Measurements from ENCODE around the gene HEATR1. TPM values are rescaled to one million over a fixed set of nuclear protein-coding genes. Genes with fewer than 3 reads are reported as not detected.
"Not testable (repeated sequence)": the region's sequence is repeated elsewhere in the genome, so short reads cannot be mapped to it uniquely, and the experiment has no call there.

The HEATR1 gene
- total RNA-seq, 5 donors from 2014 or later (not counting 1 experiment from before 2014, with no cell fraction given): 42.3 to 49.8 (median 46.9) TPM

DNA sequence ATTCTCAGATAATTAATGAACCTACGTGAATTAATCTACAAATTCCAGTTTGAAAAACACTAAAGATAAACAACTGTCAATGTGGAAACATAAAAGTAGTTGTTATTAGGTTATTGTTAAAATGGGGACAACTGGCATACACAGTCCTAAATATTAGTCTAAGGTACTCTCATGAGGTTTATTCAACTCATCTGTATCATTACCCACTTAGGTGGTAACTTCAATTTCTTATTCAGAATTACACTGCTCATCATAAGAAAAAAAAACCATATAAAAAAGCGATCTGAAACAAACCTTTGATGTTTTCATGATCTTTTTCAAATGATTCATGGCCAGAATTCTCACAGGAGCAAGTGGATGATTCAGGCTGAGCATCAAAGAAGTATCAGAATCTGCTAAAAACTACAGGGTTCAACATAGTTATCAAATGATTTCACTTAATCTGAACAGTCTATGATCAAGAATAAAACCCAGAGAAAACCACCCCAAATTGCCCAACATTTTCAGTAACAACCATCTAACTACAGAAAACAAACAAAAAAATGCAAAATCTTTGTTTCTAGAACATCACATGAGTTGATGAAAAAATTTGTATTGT, 13.7 kb downstream of the HEATR1 start:
- no peak overlapping the region for H3K27ac Mint-ChIP-seq
- ATAC-seq (replicated peaks in 1 of 4): no peak

GRCh38 chr1:236589531-236589930, 14.8 kb downstream of the HEATR1 start:
- H3K4me3 Mint-ChIP-seq: no peak overlapping the region
- ATAC-seq (replicated peaks in 1 of 4): no peak
- no peaks in the 10 kb centered on the region for H3K9me3 Mint-ChIP-seq
- ChIA-PET CTCF (no interaction called here), POLR2A (no interaction called here)
- H3K4me1 ChIP-seq (ENCODE audit: control insufficient read depth in 1 of 2, extremely low read depth in 1 of 2, insufficient read depth in 2 of 2, low read length in 2 of 2): no peaks in the 10 kb centered on the region
- H3K27ac Mint-ChIP-seq: no peak overlapping the region
- H3K27me3 Mint-ChIP-seq: no peaks in the 10 kb centered on the region
- H3K36me3 Mint-ChIP-seq: peaks cover 59% of the 10 kb centered on the region
- peaks cover 0 to 5% (median 3%) of the 10 kb centered on the region in 3 donors for H3K4me1 Mint-ChIP-seq
- peaks cover 0 to 75% of the 10 kb centered on the region in 2 donors for H3K36me3 ChIP-seq (ENCODE audit: control insufficient read depth in 2 of 2, extremely low read depth in 1 of 2, insufficient read depth in 1 of 2, low read length in 1 of 2)
- no peaks in the 10 kb centered on the region for H3K27me3 ChIP-seq (replicated peaks in 1 of 2; ENCODE audit: control insufficient read depth in 2 of 2, extremely low read depth in 1 of 2, insufficient read depth in 2 of 2, low read length in 1 of 2)
- H3K27ac ChIP-seq (ENCODE audit: low read length): no peak overlapping the region
- DNase-seq: no peak
- no peak overlapping the region for H3K4me3 ChIP-seq (ENCODE audit: control insufficient read depth in 1 of 2, extremely low read depth in 1 of 2, low read length in 1 of 2)
- H3K9me3 ChIP-seq: no peaks in the 10 kb centered on the region
- no CpG with 5 or more reads among the region's 4 CpGs for WGBS (ENCODE audit: insufficient coverage)

More for the DNA sequence above, 13.7 kb downstream of the HEATR1 start:
- Histone ChIP-seq H3K27me3 (replicated peaks in 1 of 2; ENCODE audit: control insufficient read depth in 2 of 2, extremely low read depth in 1 of 2, insufficient read depth in 2 of 2, low read length in 1 of 2) (no peaks in the 10 kb centered on the region), H3K9me3 (no peaks in the 10 kb centered on the region), H3K4me3 (ENCODE audit: control insufficient read depth in 1 of 2, extremely low read depth in 1 of 2, low read length in 1 of 2) (no peak overlapping the region), H3K4me1 (ENCODE audit: control insufficient read depth in 1 of 2, extremely low read depth in 1 of 2, insufficient read depth in 2 of 2, low read length in 2 of 2) (no peaks in the 10 kb centered on the region), H3K36me3 (ENCODE audit: control insufficient read depth in 2 of 2, extremely low read depth in 1 of 2, insufficient read depth in 1 of 2, low read length in 1 of 2) (peaks cover 0 to 79% of the 10 kb centered on the region in 2 donors), H3K27ac (ENCODE audit: low read length) (no peak overlapping the region)
- Mint-ChIP-seq H3K27me3 (no peaks in the 10 kb centered on the region), H3K4me3 (no peak overlapping the region), H3K4me1 (peaks cover 0 to 5% (median 3%) of the 10 kb centered on the region in 3 donors), H3K9me3 (no peaks in the 10 kb centered on the region), H3K36me3 (peaks cover 55% of the 10 kb centered on the region)
- POLR2A ChIA-PET: no interaction called here
- no CpG with 5 or more reads among the region's 2 CpGs for WGBS (ENCODE audit: insufficient coverage)
- DNase-seq: no peak
- CTCF ChIA-PET: no interaction called here

GRCh38 chr1:236581528-236581927, 22.8 kb downstream of the HEATR1 start:
- peaks cover 0 to 70% of the 10 kb centered on the region in 2 donors for H3K36me3 ChIP-seq (ENCODE audit: control insufficient read depth in 2 of 2, extremely low read depth in 1 of 2, insufficient read depth in 1 of 2, low read length in 1 of 2)
- peaks cover 56% of the 10 kb centered on the region for H3K36me3 Mint-ChIP-seq
- no peak overlapping the region for H3K4me3 Mint-ChIP-seq
- H3K27me3 ChIP-seq (replicated peaks in 1 of 2; ENCODE audit: control insufficient read depth in 2 of 2, extremely low read depth in 1 of 2, insufficient read depth in 2 of 2, low read length in 1 of 2): no peaks in the 10 kb centered on the region
- CTCF ChIA-PET: no interaction called here
- POLR2A ChIA-PET: interaction anchor here (0.6 to 1.1 kb wide), 3 partner anchors 22 to 32 kb away, joined by 3 read pairs; no protein-coding TSS in a partner anchor
- no peak overlapping the region for H3K27ac Mint-ChIP-seq
- DNase-seq (no peak), ATAC-seq (replicated peaks in 1 of 4) (no peak)
- no peaks in the 10 kb centered on the region for H3K4me1 ChIP-seq (ENCODE audit: control insufficient read depth in 1 of 2, extremely low read depth in 1 of 2, insufficient read depth in 2 of 2, low read length in 2 of 2)
- no peaks in the 10 kb centered on the region for H3K9me3 ChIP-seq
- H3K27me3 Mint-ChIP-seq: no peaks in the 10 kb centered on the region
- H3K27ac ChIP-seq (ENCODE audit: low read length): no peak overlapping the region
- H3K9me3 Mint-ChIP-seq: no peaks in the 10 kb centered on the region
- WGBS (ENCODE audit: insufficient coverage): 100% methylated on average over 1 of the region's 2 CpGs
- H3K4me3 ChIP-seq (ENCODE audit: control insufficient read depth in 1 of 2, extremely low read depth in 1 of 2, low read length in 1 of 2): no peak overlapping the region
- no peaks in the 10 kb centered on the region for H3K4me1 Mint-ChIP-seq

- not testable (repeated sequence) for H3K4me1 ChIP-seq (ENCODE audit: control insufficient read depth in 1 of 2, extremely low read depth in 1 of 2, insufficient read depth in 2 of 2, low read length in 2 of 2); H3K27me3 ChIP-seq (replicated peaks in 1 of 2; ENCODE audit: control insufficient read depth in 2 of 2, extremely low read depth in 1 of 2, insufficient read depth in 2 of 2, low read length in 1 of 2); H3K4me1 Mint-ChIP-seq; H3K27me3 Mint-ChIP-seq; H3K27ac Mint-ChIP-seq; H3K27ac ChIP-seq (ENCODE audit: low read length); H3K4me3 ChIP-seq (ENCODE audit: control insufficient read depth in 1 of 2, extremely low read depth in 1 of 2, low read length in 1 of 2); H3K9me3 Mint-ChIP-seq; ATAC-seq (replicated peaks in 1 of 4); H3K9me3 ChIP-seq; DNase-seq; H3K4me3 Mint-ChIP-seq
- POLR2A ChIA-PET: interaction anchor here in 1 of 2 donors (0.7 kb wide), 1 partner anchor 22 kb away, joined by 6 read pairs; no protein-coding TSS in a partner anchor
- CTCF ChIA-PET: interaction anchor here (0.6 to 0.7 kb wide), 2 partner anchors 167 to 385 kb away, joined by 3 to 4 read pairs; no protein-coding TSS in a partner anchor
- 100% methylated on average over 2 of the region's 3 CpGs for WGBS (ENCODE audit: insufficient coverage)
- H3K36me3 Mint-ChIP-seq: peaks cover 59% of the 10 kb centered on the region
- H3K36me3 ChIP-seq (ENCODE audit: control insufficient read depth in 2 of 2, extremely low read depth in 1 of 2, insufficient read depth in 1 of 2, low read length in 1 of 2): peaks cover 0 to 70% of the 10 kb centered on the region in 2 donors
Measured at GRCh38 chr1:236580404-236580803, 23.9 kb downstream of the HEATR1 start.

- H3K36me3 ChIP-seq (ENCODE audit: control insufficient read depth in 2 of 2, extremely low read depth in 1 of 2, insufficient read depth in 1 of 2, low read length in 1 of 2): peaks cover 5 to 74% of the 10 kb centered on the region in 2 donors
- H3K4me3 ChIP-seq (ENCODE audit: control insufficient read depth in 1 of 2, extremely low read depth in 1 of 2, low read length in 1 of 2): no peak overlapping the region
- Mint-ChIP-seq H3K9me3 (no peaks in the 10 kb centered on the region), H3K36me3 (peaks cover 46% of the 10 kb centered on the region), H3K4me1 (no peaks in the 10 kb centered on the region), H3K27me3 (no peaks in the 10 kb centered on the region), H3K4me3 (no peak overlapping the region), H3K27ac (no peak overlapping the region)
- CTCF ChIA-PET: no interaction called here
- H3K9me3 ChIP-seq: no peaks in the 10 kb centered on the region
- no CpG with 5 or more reads among the region's 3 CpGs for WGBS (ENCODE audit: insufficient coverage)
- ATAC-seq (replicated peaks in 1 of 4) (no peak), DNase-seq (no peak)
- H3K27ac ChIP-seq (ENCODE audit: low read length): no peak overlapping the region
- POLR2A ChIA-PET: interaction anchor here in 1 of 2 donors (0.6 kb wide), 1 partner anchor 389 kb away, joined by 3 read pairs; no protein-coding TSS in a partner anchor
- no peaks in the 10 kb centered on the region for H3K27me3 ChIP-seq (replicated peaks in 1 of 2; ENCODE audit: control insufficient read depth in 2 of 2, extremely low read depth in 1 of 2, insufficient read depth in 2 of 2, low read length in 1 of 2)
- no peaks in the 10 kb centered on the region for H3K4me1 ChIP-seq (ENCODE audit: control insufficient read depth in 1 of 2, extremely low read depth in 1 of 2, insufficient read depth in 2 of 2, low read length in 2 of 2)
Measured at GRCh38 chr1:236578661-236579060, 25.7 kb downstream of the HEATR1 start.

DNA sequence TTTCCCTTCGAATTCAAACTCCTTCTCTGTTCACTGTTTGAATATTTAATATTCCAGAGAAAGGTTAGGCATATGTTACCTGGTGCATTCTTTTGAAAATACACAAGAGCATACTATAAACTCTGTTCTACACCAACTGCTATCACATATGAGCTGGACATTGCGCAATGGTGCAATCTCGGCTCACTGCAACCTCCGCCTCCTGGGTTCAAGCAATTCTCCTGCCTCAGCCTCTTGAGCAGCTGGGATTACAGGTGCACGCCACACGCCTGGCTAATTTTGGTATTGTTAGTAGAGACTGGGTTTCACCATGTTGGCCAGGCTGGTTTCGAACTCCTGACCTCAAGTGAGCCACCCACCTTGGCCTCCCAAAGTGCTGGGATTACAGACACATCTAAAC, 27.3 kb downstream of the HEATR1 start:
- H3K9me3 Mint-ChIP-seq, H3K27ac Mint-ChIP-seq: not testable (repeated sequence)
- WGBS (ENCODE audit: insufficient coverage): 80% methylated on average over 2 of the region's 7 CpGs

More for the DNA sequence above, 27.3 kb downstream of the HEATR1 start:
- ATAC-seq (replicated peaks in 1 of 4); H3K27me3 Mint-ChIP-seq; H3K4me3 Mint-ChIP-seq; H3K27ac ChIP-seq (ENCODE audit: low read length); H3K27me3 ChIP-seq (replicated peaks in 1 of 2; ENCODE audit: control insufficient read depth in 2 of 2, extremely low read depth in 1 of 2, insufficient read depth in 2 of 2, low read length in 1 of 2); H3K4me1 Mint-ChIP-seq; H3K4me1 ChIP-seq (ENCODE audit: control insufficient read depth in 1 of 2, extremely low read depth in 1 of 2, insufficient read depth in 2 of 2, low read length in 2 of 2); DNase-seq; H3K4me3 ChIP-seq (ENCODE audit: control insufficient read depth in 1 of 2, extremely low read depth in 1 of 2, low read length in 1 of 2); POLR2A ChIA-PET; H3K9me3 ChIP-seq: not testable (repeated sequence)
- CTCF ChIA-PET: interaction anchor here in 1 of 2 donors (0.7 kb wide), 1 partner anchor 720 kb away, joined by 4 read pairs; no protein-coding TSS in a partner anchor
- peaks cover 5 to 73% of the 10 kb centered on the region in 2 donors for H3K36me3 ChIP-seq (ENCODE audit: control insufficient read depth in 2 of 2, extremely low read depth in 1 of 2, insufficient read depth in 1 of 2, low read length in 1 of 2)
- peaks cover 49% of the 10 kb centered on the region for H3K36me3 Mint-ChIP-seq

All from T-cell (primary cell).